Breast epithelium (tissue), 4 donors: Measurements from ENCODE around the gene DSCAML1. TPM values are rescaled to one million over a fixed set of nuclear protein-coding genes. Genes with fewer than 3 reads are reported as not detected.

Source experiments
- DNase-seq, 2 donors: peaks; one replicate each; pipeline ENCODE4 v3.0.0-alpha.2; 2019; ENCODE audit warnings: low spot score in 2 of 2
- H3K27ac ChIP-seq, 2 donors: fragments of 200-600 bp; sonication (generic) in 1 of 2; one replicate each; pipeline ENCODE4 v1.5.1; 2016 to 2019; ENCODE audit warnings: mild to moderate bottlenecking in 1 of 2
- H3K27me3 ChIP-seq, 2 donors: fragments of 200-600 bp; sonication (generic) in 1 of 2; one replicate each; pipeline versions ENCODE4 v1.5.1 to v1.6.0; 2017 to 2019; ENCODE audit warnings: control low read depth in 1 of 2, mild to moderate bottlenecking in 1 of 2
- H3K36me3 ChIP-seq: fragments of 200-600 bp; one replicate; pipeline ENCODE4 v1.5.1; 2019
- H3K4me1 ChIP-seq, 2 donors: fragments of 200-600 bp; sonication (generic); one replicate each; pipeline ENCODE4 v1.5.1; 2016 to 2019; ENCODE audit warnings: control low read depth in 1 of 2
- H3K4me3 ChIP-seq, 3 donors: fragments of 200-600 bp; sonication (generic); 1 replicate in 2 of 3; 2 replicates in 1 of 3; pipeline ENCODE4 v1.5.1; 2016 to 2019; ENCODE audit warnings: mild to moderate bottlenecking in 3 of 3, moderate library complexity in 2 of 3
- H3K9me3 ChIP-seq, 2 donors: fragments of 200-600 bp; sonication (generic) in 1 of 2; one replicate each; pipeline ENCODE4 v1.5.1; 2016 to 2019; ENCODE audit warnings: control low read depth in 1 of 2
- CTCF ChIP-seq, 3 donors: fragments of 450-650 bp; IDR thresholded peaks; one replicate each; pipeline ENCODE4 v1.5.1; 2016 to 2017; ENCODE audit warnings: antibody characterized with exemption in 3 of 3, mild to moderate bottlenecking in 3 of 3, moderate library complexity in 3 of 3
- POLR2A ChIP-seq: fragments of 450-650 bp; IDR thresholded peaks from one replicate; pipeline ENCODE4 v1.6.1; 2016; ENCODE audit warnings: antibody characterized with exemption, mild to moderate bottlenecking, moderate library complexity
- POLR2AphosphoS5 ChIP-seq, 3 donors: sonication (generic); formaldehyde crosslinking; IDR thresholded peaks; one replicate each; pipeline ENCODE4 v1.6.1; 2017; ENCODE audit warnings: antibody characterized with exemption in 3 of 3
- intact Hi-C: fragments of 100-400 bp; cut with DNase I; formaldehyde crosslinking; loops from one replicate; pipeline ENCODE4 v1.15.1; 2023; ENCODE audit warnings: low total_unique reads
- total RNA-seq, 3 donors: library from RNA; depleted of rRNA; stranded (reverse); fragments of >200 nt; gene quantifications; one replicate each; pipeline ENCODE4 v1.1.0, GENCODE V29; 2016

The DSCAML1 gene
- total RNA-seq, 3 donors from 2014 or later = 0.33 to 1.8 (median 0.64) TPM

GRCh38 chr11:117647872-117648271 is 149.1 kb downstream of the DSCAML1 start:
- intact Hi-C loops = no loop called here
- Histone ChIP-seq H3K27me3 (no peaks in the 10 kb centered on the region), H3K4me1 (no peaks in the 10 kb centered on the region), H3K4me3 (no peak overlapping the region), H3K27ac (no peak overlapping the region), H3K36me3 (no peaks in the 10 kb centered on the region), H3K9me3 (no peaks in the 10 kb centered on the region)
- no peak for TF ChIP-seq POLR2AphosphoS5 (IDR thresholded peaks at IDR 0.05)
- TF ChIP-seq CTCF (IDR thresholded peaks at IDR 0.05) = no peak
- no peak for TF ChIP-seq POLR2A
- no peak for DNase-seq

GRCh38 chr11:117647207-117647606 is 149.8 kb downstream of the DSCAML1 start:
- intact Hi-C loops = no loop called here
- Histone ChIP-seq H3K27me3 (no peaks in the 10 kb centered on the region), H3K27ac (no peak overlapping the region), H3K4me3 (no peak overlapping the region), H3K4me1 (no peaks in the 10 kb centered on the region), H3K9me3 (no peaks in the 10 kb centered on the region), H3K36me3 (no peaks in the 10 kb centered on the region)
- TF ChIP-seq CTCF (IDR thresholded peaks at IDR 0.05) (no peak), POLR2AphosphoS5 (IDR thresholded peaks at IDR 0.05) (no peak), POLR2A (no peak)
- no peak for DNase-seq

GRCh38 chr11:117646411-117646810 is 150.6 kb downstream of the DSCAML1 start:
- Histone ChIP-seq H3K36me3 (no peaks in the 10 kb centered on the region), H3K9me3 (no peaks in the 10 kb centered on the region), H3K27me3 (no peaks in the 10 kb centered on the region), H3K4me1 (no peaks in the 10 kb centered on the region), H3K27ac (no peak overlapping the region), H3K4me3 (no peak overlapping the region)
- intact Hi-C loops = no loop called here
- TF ChIP-seq POLR2A = no peak
- TF ChIP-seq POLR2AphosphoS5 (IDR thresholded peaks at IDR 0.05) = no peak
- TF ChIP-seq CTCF (IDR thresholded peaks at IDR 0.05) = no peak
- DNase-seq = no peak

- TF ChIP-seq POLR2A (no peak), CTCF (IDR thresholded peaks at IDR 0.05) (no peak), POLR2AphosphoS5 (IDR thresholded peaks at IDR 0.05) (no peak)
- intact Hi-C loops = no loop called here
- no peaks in the 10 kb centered on the region for H3K27me3 ChIP-seq
Observed at GRCh38 chr11:117644403-117645155, 152.4 kb downstream of the DSCAML1 start.

GRCh38 chr11:117643606-117644300 is 153.3 kb downstream of the DSCAML1 start:
- no peaks in the 10 kb centered on the region for H3K36me3 ChIP-seq
- intact Hi-C loops = no loop called here
- H3K27me3 ChIP-seq = no peaks in the 10 kb centered on the region
- H3K27ac ChIP-seq = no peak overlapping the region
- TF ChIP-seq POLR2A (no peak), POLR2AphosphoS5 (IDR thresholded peaks at IDR 0.05) (no peak), CTCF (IDR thresholded peaks at IDR 0.05) (no peak)
- no peaks in the 10 kb centered on the region for H3K4me1 ChIP-seq
- DNase-seq = no peak
- H3K9me3 ChIP-seq = no peaks in the 10 kb centered on the region
- no peak overlapping the region for H3K4me3 ChIP-seq

More at GRCh38 chr11:117644403-117645155, 152.4 kb downstream of the DSCAML1 start:
- Histone ChIP-seq H3K36me3 (no peaks in the 10 kb centered on the region), H3K4me3 (no peak overlapping the region), H3K4me1 (no peaks in the 10 kb centered on the region), H3K9me3 (no peaks in the 10 kb centered on the region), H3K27ac (no peak overlapping the region)
- no peak for DNase-seq
